GM19351 (cell line): Measurements from ENCODE around the gene RAD23A.

Source experiments
- ATAC-seq: cut with Tn5 transposase; IDR thresholded peaks from one replicate; pipeline ENCODE4 v1.9.1; 2021; ENCODE audit warnings: mild to moderate bottlenecking, moderate library complexity; ENCODE audit not compliant: unreplicated experiment

RAD23A gene

GRCh38 chr19:13002166-13002898 lies 56.7 kb downstream of the RAD23A start:
- ATAC-seq = no peak

- ATAC-seq = no peak
Observed at GRCh38 chr19:13003081-13003480, 57.4 kb downstream of the RAD23A start.
